Gastrocnemius medialis (tissue), 4 donors: ENCODE data around the gene FGF22.

ENCODE experiments used
- CTCF ChIP-seq, 5 experiments: fragments of 450-650 bp in 3 of 5; fragments of 200-600 bp in 2 of 5; sonication (generic) in 2 of 5; IDR thresholded peaks in 4 of 5; conservative IDR thresholded peaks in 1 of 5; 1 replicate in 4 of 5; 2 replicates in 1 of 5; pipeline ENCODE4 v1.5.1; 2016 to 2019; ENCODE audit warnings: antibody characterized with exemption in 5 of 5, mild to moderate bottlenecking in 3 of 5, moderate library complexity in 3 of 5
- POLR2A ChIP-seq, 2 donors: fragments of 450-650 bp; IDR thresholded peaks; one replicate each; pipeline ENCODE4 v1.6.1; 2017; ENCODE audit warnings: antibody characterized with exemption in 2 of 2, mild to moderate bottlenecking in 2 of 2, moderate library complexity in 2 of 2

- TF ChIP-seq CTCF (IDR thresholded peaks at IDR 0.05 in 4 of 5, conservative IDR thresholded peaks at IDR 0.05 in 1 of 5) (no peak), POLR2A (IDR thresholded peaks at IDR 0.05) (no peak)
These were observed 17.9 kb upstream of the FGF22 start for GRCh38 chr19:621819-622218.
